HFFc6 (cell line): ENCODE measurements around the gene BCO2. TPM values are rescaled to one million over a fixed set of nuclear protein-coding genes. Genes with fewer than 3 reads are reported as not detected.

Source experiments
- DNase-seq: peaks from one replicate; pipeline ENCODE4 v3.0.0-alpha.2; 2018
- H3K27ac Mint-ChIP-seq: 2 replicates; pipeline ENCODE4 v1.8.0; 2020; ENCODE audit warnings: mild to moderate bottlenecking, mixed read lengths
- H3K27me3 Mint-ChIP-seq: 2 replicates; pipeline ENCODE4 v1.8.0; 2021; ENCODE audit warnings: mild to moderate bottlenecking, moderate library complexity, mixed read lengths; ENCODE audit not compliant: insufficient read depth
- H3K36me3 Mint-ChIP-seq: 2 replicates; pipeline ENCODE4 v1.8.0; 2021; ENCODE audit warnings: low read depth, mixed read lengths
- H3K4me1 Mint-ChIP-seq: 2 replicates; pipeline ENCODE4 v1.8.0; 2020; ENCODE audit warnings: low read depth, mixed read lengths
- H3K4me3 Mint-ChIP-seq: 2 replicates; pipeline ENCODE4 v1.8.0; 2020; ENCODE audit warnings: mild to moderate bottlenecking, moderate library complexity, mixed read lengths
- H3K9me3 Mint-ChIP-seq: 2 replicates; pipeline ENCODE4 v1.8.0; 2020; ENCODE audit warnings: mild to moderate bottlenecking, mixed read lengths
- CTCF ChIP-seq: fragments of 200-600 bp; sonication (generic); IDR thresholded peaks from 2 replicates; pipeline ENCODE4 v1.5.0; 2021; ENCODE audit warnings: antibody characterized with exemption, mild to moderate bottlenecking
- total RNA-seq, 6 experiments: library from RNA; stranded (reverse); fragmentation: NEBNext Ultra II Directional; extraction: Animal tissue kit (Norgen Biotek cat#: 25700); gene quantifications; 2 replicates in 1 of 6; 3 replicates in 5 of 6; pipeline ENCODE4 v1.2.3, GENCODE V29; 2021

The BCO2 gene
- total RNA-seq, 6 experiments from 2014 or later: 0.83 to 2.0 (median 1.3) TPM

- H3K4me1 Mint-ChIP-seq: peaks cover 40% of the 10 kb centered on the region
- peak overlapping the region; percentile 36 for H3K27ac Mint-ChIP-seq
- H3K27me3 Mint-ChIP-seq: no peaks in the 10 kb centered on the region
- no peak for TF ChIP-seq CTCF
- H3K4me3 Mint-ChIP-seq: no peak overlapping the region
- peaks cover under 1% of the 10 kb centered on the region; the same call in 1 of the 2 replicates for H3K36me3 Mint-ChIP-seq
- H3K9me3 Mint-ChIP-seq: no peaks in the 10 kb centered on the region
- DNase-seq: no peak
Observed at GRCh38 chr11:112173152-112173551, 2.2 kb upstream of the BCO2 start.

- Mint-ChIP-seq H3K4me3 (peak overlapping the region; percentile 85), H3K9me3 (no peaks in the 10 kb centered on the region), H3K27me3 (no peaks in the 10 kb centered on the region), H3K27ac (peak overlapping the region; percentile 95), H3K4me1 (peaks cover 40% of the 10 kb centered on the region), H3K36me3 (no peaks in the 10 kb centered on the region)
- no peak for DNase-seq
- no peak for TF ChIP-seq CTCF
Observed at GRCh38 chr11:112175599-112175952, 264 bp downstream of the BCO2 start.

- Mint-ChIP-seq H3K27ac (no peak overlapping the region), H3K27me3 (no peaks in the 10 kb centered on the region), H3K36me3 (no peaks in the 10 kb centered on the region), H3K9me3 (no peaks in the 10 kb centered on the region), H3K4me3 (peak overlapping the region; percentile 85), H3K4me1 (peaks cover 40% of the 10 kb centered on the region)
- DNase-seq: no peak
- TF ChIP-seq CTCF: no peak
Observed at GRCh38 chr11:112176077-112176476, 765 bp downstream of the BCO2 start.

DNA sequence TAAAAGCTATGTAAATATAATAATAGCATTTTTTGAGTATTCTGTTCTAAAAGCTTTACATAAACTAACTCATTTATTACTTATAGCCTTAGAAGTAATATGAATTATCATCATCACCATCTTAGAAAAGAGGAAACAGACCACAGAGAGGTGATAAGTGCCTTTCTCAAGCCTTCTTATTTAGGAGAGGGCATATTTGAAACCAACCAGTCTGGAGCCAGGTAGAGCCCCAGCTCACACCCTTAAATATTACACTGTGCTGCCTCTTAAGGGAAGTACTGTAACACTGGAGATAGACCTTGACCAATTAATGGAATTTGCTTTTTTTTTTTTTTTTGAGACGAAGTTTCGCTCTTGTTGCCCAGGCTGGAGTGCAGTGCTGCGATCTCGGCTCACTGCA is 2.3 kb downstream of the BCO2 start:
- no peak for DNase-seq
- Mint-ChIP-seq H3K27ac (no peak overlapping the region), H3K27me3 (no peaks in the 10 kb centered on the region), H3K9me3 (no peaks in the 10 kb centered on the region), H3K4me3 (no peak overlapping the region), H3K36me3 (peaks cover 5% of the 10 kb centered on the region; the same call in 1 of the 2 replicates), H3K4me1 (peaks cover 36% of the 10 kb centered on the region)
- no peak for TF ChIP-seq CTCF

GRCh38 chr11:112178428-112178827 is 3.1 kb downstream of the BCO2 start:
- Mint-ChIP-seq H3K36me3 (peaks cover 5% of the 10 kb centered on the region; the same call in 1 of the 2 replicates), H3K27ac (no peak overlapping the region), H3K4me3 (no peak overlapping the region), H3K4me1 (peaks cover 29% of the 10 kb centered on the region), H3K9me3 (no peaks in the 10 kb centered on the region), H3K27me3 (no peaks in the 10 kb centered on the region)
- no peak for DNase-seq
- no peak for TF ChIP-seq CTCF

- Mint-ChIP-seq H3K36me3 (peaks cover 5% of the 10 kb centered on the region; the same call in 1 of the 2 replicates), H3K27me3 (no peaks in the 10 kb centered on the region), H3K4me3 (no peak overlapping the region), H3K9me3 (no peaks in the 10 kb centered on the region), H3K27ac (no peak overlapping the region), H3K4me1 (peaks cover 24% of the 10 kb centered on the region)
- TF ChIP-seq CTCF: no peak
- no peak for DNase-seq
Observed at GRCh38 chr11:112178936-112179335, 3.6 kb downstream of the BCO2 start.
